GM19463 (cell line): Measurements from ENCODE around the gene RNU1-4.
"Not testable (repeated sequence)": the region's sequence is repeated elsewhere in the genome, so short reads cannot be mapped to it uniquely, and the experiment has no call there.

Experiments used
- ATAC-seq: cut with Tn5 transposase; IDR thresholded peaks from one replicate; pipeline ENCODE4 v1.9.1; 2021; ENCODE audit warnings: mild to moderate bottlenecking, moderate library complexity; ENCODE audit not compliant: unreplicated experiment

RNU1-4 gene

DNA sequence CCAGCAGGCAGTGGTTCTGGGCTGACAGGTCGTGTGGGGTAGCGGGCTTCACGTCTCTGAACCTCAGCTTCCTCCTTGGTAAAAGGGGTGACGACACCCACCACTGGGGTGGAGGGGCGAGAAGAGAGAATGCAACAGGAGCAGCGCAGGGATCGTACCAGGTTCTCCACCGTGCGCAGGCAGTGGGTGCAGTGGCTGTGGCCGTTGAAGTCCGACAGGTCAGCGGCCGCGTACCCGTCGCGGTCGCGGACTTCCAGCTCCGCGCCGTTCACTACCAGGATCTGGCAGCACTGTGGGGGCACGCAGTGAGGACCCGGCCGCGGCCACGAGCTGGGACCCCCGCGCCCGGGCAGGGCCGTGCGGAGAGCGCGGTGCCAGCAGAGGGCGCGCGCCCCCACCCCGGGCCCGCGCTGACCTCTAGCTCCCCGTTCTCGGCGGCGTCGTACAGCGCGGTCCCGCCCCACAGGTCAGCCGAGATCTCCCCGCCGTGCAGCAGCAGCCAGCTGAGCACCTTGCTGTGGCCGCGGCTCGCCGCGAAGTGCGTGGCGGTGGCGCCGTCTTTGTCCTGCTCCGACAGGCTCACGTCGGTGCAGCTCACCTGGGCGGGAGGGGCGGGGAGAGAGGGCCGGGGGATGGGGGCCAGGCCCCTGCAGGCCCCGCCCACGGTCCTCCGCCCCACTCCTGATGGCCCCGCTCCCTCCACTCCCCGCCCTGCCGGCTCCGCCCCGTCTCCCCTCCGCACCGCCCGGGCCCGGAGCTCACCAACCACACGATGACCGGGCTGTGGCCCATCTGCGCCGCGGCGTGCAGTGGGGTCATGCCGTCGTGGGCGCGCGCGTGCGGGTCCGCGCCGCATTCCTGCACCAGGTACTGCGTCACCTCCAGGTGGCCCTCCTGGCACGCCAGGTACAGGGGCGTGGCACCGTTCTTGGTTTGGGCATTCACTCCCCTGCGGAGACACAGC is 32.9 kb upstream of the RNU1-4 start:
- ATAC-seq, result not testable (repeated sequence)

GRCh38 chr1:16708704-16709103 is 31.6 kb upstream of the RNU1-4 start:
- ATAC-seq, result not testable (repeated sequence)

GRCh38 chr1:16709659-16710087 is 30.6 kb upstream of the RNU1-4 start:
- not testable (repeated sequence) for ATAC-seq

DNA sequence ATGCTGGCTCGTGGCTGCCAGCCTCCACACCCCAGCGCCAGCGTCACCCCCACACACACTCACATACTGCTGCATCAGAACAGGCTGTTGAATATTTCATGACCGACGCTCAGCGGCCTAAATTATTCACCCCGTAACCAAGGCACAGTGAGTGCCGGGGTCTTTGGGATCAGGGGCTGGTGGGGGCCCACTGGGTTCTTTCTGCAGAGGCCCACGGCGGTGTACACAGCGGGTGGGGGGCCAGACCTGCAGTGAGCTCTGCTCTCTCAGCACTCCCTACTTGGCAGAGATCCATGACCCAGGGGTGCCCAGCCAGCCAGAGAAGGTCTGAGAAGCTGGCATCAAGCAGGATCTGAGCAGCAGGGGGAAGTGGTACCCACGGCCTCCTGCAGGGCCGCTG is 29.7 kb upstream of the RNU1-4 start:
- ATAC-seq, result not testable (repeated sequence)

GRCh38 chr1:16712131-16712530 is 28.2 kb upstream of the RNU1-4 start:
- not testable (repeated sequence) for ATAC-seq

DNA sequence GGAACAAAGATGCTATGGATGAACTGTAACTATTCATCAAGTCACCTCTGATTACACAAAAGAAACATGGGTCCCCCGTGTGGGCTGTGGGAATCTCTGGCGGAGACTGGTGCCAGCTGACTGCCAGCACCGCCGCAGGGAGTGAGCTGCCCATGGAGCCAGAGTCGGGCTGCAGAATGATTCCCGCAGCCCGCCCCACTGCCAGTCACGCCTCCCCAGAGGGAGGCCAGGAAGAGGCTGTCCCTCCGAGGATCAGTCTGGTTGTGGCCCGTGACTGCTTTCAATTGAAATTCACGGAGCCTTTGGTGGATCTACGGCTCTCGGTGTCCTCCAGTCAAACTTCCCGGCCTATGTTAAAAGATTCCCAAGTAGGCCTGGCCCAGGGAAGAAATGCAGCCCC is 27.7 kb upstream of the RNU1-4 start:
- not testable (repeated sequence) for ATAC-seq

DNA sequence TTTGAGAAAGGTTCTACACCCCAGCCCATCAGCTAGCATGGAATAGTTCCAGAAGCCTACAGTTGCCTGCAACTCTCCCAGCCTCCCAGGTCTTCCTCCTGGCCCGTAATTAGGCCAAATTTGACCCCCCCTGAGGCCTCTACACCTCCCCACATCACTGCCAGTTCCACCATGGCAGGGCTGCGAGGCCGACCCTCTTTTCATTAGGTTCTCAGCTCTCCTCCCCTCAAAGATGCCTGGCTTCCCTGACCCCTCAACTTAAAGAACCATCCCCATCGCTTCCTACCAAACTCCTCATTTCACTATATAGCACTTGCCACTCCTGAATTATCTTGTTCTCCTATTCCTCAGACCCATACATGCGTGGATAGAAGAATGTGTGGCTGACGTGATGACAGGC is 27.3 kb upstream of the RNU1-4 start:
- ATAC-seq, result not testable (repeated sequence)

GRCh38 chr1:16713480-16713879 is 26.8 kb upstream of the RNU1-4 start:
- not testable (repeated sequence) for ATAC-seq

DNA sequence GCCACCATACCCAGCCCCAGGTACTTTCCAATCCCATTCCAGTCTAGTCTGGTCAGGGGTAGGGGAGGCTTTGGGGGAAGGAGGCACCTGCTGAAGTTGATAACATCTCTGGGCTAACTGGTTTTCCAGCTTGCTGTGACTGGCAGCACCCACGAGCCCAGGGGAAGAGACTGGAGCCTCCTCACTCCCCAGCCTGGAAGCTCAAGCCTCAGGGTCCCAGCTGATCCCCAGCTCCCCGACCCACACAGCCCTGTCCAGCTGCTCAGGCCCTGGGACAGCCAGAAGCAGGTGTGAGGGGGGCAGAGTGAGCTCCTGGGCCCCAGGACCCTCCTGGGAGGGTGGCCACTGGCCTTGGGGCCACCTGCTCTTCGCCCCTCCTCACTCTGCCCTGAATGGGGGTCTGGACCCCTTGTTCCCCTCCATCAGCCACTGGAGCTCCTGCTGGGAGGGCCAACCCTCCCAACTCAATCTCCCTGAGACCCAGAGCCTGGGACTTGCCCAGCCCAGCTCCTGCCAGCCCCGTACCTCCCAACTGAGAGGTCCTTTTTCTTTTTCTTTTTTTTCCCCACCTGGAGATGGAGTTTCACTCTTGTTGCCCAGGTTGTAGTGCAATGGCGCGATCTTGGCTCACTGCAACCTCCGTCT is 23.5 kb upstream of the RNU1-4 start:
- no peak for ATAC-seq

- no peak for ATAC-seq
Measured at GRCh38 chr1:16717336-16718098, 22.8 kb upstream of the RNU1-4 start.

DNA sequence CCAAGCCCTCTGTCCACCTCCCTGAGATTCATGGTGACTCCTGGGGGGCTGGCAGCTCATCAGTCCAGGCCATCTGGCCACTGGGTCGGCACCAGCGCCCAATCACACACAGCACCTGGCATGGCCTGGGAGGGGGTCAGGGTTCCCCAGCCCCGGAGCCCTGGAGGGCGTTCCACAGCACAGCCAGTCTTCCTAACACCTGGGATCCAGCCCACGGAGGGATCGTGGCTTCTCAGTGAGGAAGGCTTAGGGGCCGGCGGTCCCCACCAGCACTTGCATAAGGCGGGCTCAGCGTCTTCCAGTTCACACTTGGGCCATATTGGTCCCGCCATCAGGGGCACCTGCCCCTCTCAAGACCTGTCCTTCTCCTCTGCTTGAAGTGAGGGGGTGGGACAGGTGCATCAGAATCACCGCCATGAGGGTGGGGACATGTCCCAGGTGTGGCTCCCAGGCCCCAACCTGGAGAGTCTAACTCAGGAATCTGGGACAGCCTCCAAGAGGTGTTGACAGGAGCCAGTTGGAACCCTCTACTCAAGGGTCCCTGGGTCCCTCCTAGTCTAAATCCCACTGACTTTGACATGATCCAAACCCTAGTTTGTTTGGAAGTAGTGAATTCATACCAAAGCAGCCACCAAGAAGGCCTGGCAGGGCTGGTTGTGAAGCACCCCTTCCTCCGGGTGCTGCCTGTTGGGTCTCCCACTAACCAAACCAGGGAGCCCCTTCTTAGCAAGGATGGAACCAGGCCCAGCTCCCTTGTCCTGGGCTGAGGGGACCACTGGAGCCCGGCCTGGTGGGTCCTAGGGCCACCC is 22.0 kb upstream of the RNU1-4 start:
- ATAC-seq, result not testable (repeated sequence)

GRCh38 chr1:16718908-16719533 is 21.3 kb upstream of the RNU1-4 start:
- ATAC-seq, result no peak

- no peak for ATAC-seq
Measured at GRCh38 chr1:16719571-16720350, 20.6 kb upstream of the RNU1-4 start.

- no peak for ATAC-seq
Measured at GRCh38 chr1:16720351-16721223, 19.7 kb upstream of the RNU1-4 start.

- no peak for ATAC-seq
Measured at GRCh38 chr1:16721871-16722641, 18.3 kb upstream of the RNU1-4 start.

DNA sequence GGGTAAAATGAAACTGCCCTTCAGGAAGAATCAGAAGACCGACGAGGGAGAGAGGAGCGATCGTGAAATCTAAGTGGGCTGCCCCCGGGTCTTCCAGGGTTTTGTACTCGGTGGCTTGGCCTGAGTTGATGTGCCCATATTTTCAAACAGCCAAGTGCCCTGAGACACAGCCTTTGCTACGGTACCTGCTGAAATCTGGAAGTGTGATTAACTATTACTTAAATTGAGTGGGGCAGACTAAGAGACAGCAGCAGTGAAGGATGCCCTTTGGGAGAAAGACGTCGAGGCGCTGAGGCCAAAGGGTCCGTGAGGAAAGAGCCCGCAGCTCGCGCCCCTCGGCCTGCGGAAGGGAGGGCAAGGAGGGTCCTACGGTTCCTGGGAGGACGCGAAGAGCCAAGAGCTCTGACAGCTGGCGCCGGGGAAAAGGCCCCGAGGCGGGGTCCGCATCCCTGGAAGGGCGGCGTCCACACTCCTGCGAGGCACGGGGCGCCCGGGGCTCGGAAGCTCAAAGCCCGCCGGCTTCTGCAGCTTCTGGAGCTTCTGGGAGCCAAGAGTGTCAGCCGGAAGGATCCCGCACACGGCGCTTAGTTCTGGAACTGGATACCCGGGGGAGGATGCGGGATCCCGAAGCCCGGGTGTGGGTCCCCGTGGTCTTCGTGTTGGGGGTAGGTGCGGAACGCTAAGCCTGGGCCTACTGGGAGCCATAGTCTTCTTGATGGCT is 15.4 kb upstream of the RNU1-4 start:
- ATAC-seq, result no peak
